Measurements from ENCODE around the gene FAM20C. TPM values are rescaled to one million over a fixed set of nuclear protein-coding genes. Genes with fewer than 3 reads are reported as not detected.
"Not testable (repeated sequence)": the region's sequence is repeated elsewhere in the genome, so short reads cannot be mapped to it uniquely, and the experiment has no call there.

The FAM20C gene
- total and polyA plus RNA-seq, 3 experiments from 2014 or later = 3.2 to 3.6 TPM; not detected in 1

- Mint-ChIP-seq H3K36me3 (no peaks in the 10 kb centered on the region), H3K9me3 (peaks cover 0 to 4% (median 2%) of the 10 kb centered on the region in 5 donors)
- POLR2A ChIA-PET = no interaction called here
These were observed 67.5 kb downstream of the FAM20C start for GRCh38 chr7:259751-260405.

GRCh38 chr7:260441-261281 lies 68.3 kb downstream of the FAM20C start:
- no peaks in the 10 kb centered on the region for H3K36me3 ChIP-seq (ENCODE audit: insufficient read depth, low read length)
- CTCF ChIA-PET = interaction anchor here (0.6 kb wide), 1 partner anchor 16 kb away, joined by 3 read pairs; no protein-coding TSS in a partner anchor
- Mint-ChIP-seq H3K4me3 (no peak overlapping the region), H3K27ac (no peak overlapping the region), H3K4me1 (peaks cover 3 to 4% (median 3%) of the 10 kb centered on the region in 3 donors), H3K27me3 (peaks cover 0 to under 1% of the 10 kb centered on the region in 2 donors), H3K9me3 (peaks cover 0 to 4% (median 2%) of the 10 kb centered on the region in 5 donors), H3K36me3 (no peaks in the 10 kb centered on the region)
- POLR2A ChIA-PET = no interaction called here
- H3K27ac ChIP-seq (ENCODE audit: low read depth, low read length) = no peak overlapping the region
- no peaks in the 10 kb centered on the region for H3K27me3 ChIP-seq (ENCODE audit: insufficient read depth, low read length, poor library complexity, severe bottlenecking)
- H3K4me3 ChIP-seq (ENCODE audit: low read length) = no peak overlapping the region
- peak in 1 of 5 donors; percentile 41 for DNase-seq
- H3K9me3 ChIP-seq (ENCODE audit: low read length) = no peaks in the 10 kb centered on the region
- H3K4me1 ChIP-seq (ENCODE audit: insufficient read depth, low read length) = no peaks in the 10 kb centered on the region

More at GRCh38 chr7:259751-260405, 67.5 kb downstream of the FAM20C start:
- CTCF ChIA-PET = no interaction called here
- no peaks in the 10 kb centered on the region for H3K9me3 ChIP-seq (ENCODE audit: low read length)
- no peaks in the 10 kb centered on the region for H3K27me3 ChIP-seq (ENCODE audit: insufficient read depth, low read length, poor library complexity, severe bottlenecking)
- peak in 1 of 5 donors; percentile 36 for DNase-seq
- H3K36me3 ChIP-seq (ENCODE audit: insufficient read depth, low read length) = no peaks in the 10 kb centered on the region
- H3K4me1 ChIP-seq (ENCODE audit: insufficient read depth, low read length) = no peaks in the 10 kb centered on the region
- H3K27me3 Mint-ChIP-seq = no peaks in the 10 kb centered on the region
- H3K4me1 Mint-ChIP-seq = peaks cover 3 to 4% (median 3%) of the 10 kb centered on the region in 3 donors
- no peak overlapping the region for H3K4me3 Mint-ChIP-seq
- no peak overlapping the region for H3K4me3 ChIP-seq (ENCODE audit: low read length)
- no peak overlapping the region for H3K27ac Mint-ChIP-seq
- no peak overlapping the region for H3K27ac ChIP-seq (ENCODE audit: low read depth, low read length)

GRCh38 chr7:261341-262250 lies 69.2 kb downstream of the FAM20C start:
- Histone ChIP-seq H3K4me1 (ENCODE audit: insufficient read depth, low read length) (no peaks in the 10 kb centered on the region), H3K9me3 (ENCODE audit: low read length) (no peaks in the 10 kb centered on the region), H3K27me3 (ENCODE audit: insufficient read depth, low read length, poor library complexity, severe bottlenecking) (no peaks in the 10 kb centered on the region), H3K4me3 (ENCODE audit: low read length) (no peak overlapping the region), H3K27ac (ENCODE audit: low read depth, low read length) (no peak overlapping the region), H3K36me3 (ENCODE audit: insufficient read depth, low read length) (no peaks in the 10 kb centered on the region)
- no peak overlapping the region for H3K4me3 Mint-ChIP-seq
- CTCF ChIA-PET = interaction anchor here (0.6 kb wide), 1 partner anchor 15 kb away, joined by 3 read pairs; no protein-coding TSS in a partner anchor
- DNase-seq = peak in 1 of 5 donors; percentile 47
- no peaks in the 10 kb centered on the region for H3K36me3 Mint-ChIP-seq
- H3K27me3 Mint-ChIP-seq = peaks cover 0 to 2% of the 10 kb centered on the region in 2 donors
- peaks cover 0 to 4% (median 2%) of the 10 kb centered on the region in 5 donors for H3K9me3 Mint-ChIP-seq
- POLR2A ChIA-PET = no interaction called here
- peaks cover 3 to 4% (median 3%) of the 10 kb centered on the region in 3 donors for H3K4me1 Mint-ChIP-seq
- no peak overlapping the region for H3K27ac Mint-ChIP-seq

GRCh38 chr7:262251-262572 lies 69.8 kb downstream of the FAM20C start:
- Mint-ChIP-seq H3K36me3 (no peaks in the 10 kb centered on the region), H3K4me3 (peak overlapping the region in 1 of 7 donors; percentile 48), H3K27me3 (peaks cover 0 to 2% of the 10 kb centered on the region in 2 donors), H3K9me3 (peaks cover 0 to 4% (median 2%) of the 10 kb centered on the region in 5 donors), H3K27ac (peak overlapping the region in 1 of 8 donors; percentile 54), H3K4me1 (peaks cover 3 to 4% (median 3%) of the 10 kb centered on the region in 3 donors)
- no peaks in the 10 kb centered on the region for H3K4me1 ChIP-seq (ENCODE audit: insufficient read depth, low read length)
- no peaks in the 10 kb centered on the region for H3K36me3 ChIP-seq (ENCODE audit: insufficient read depth, low read length)
- DNase-seq = peak in 1 of 5 donors; percentile 37
- no peak overlapping the region for H3K27ac ChIP-seq (ENCODE audit: low read depth, low read length)
- no peaks in the 10 kb centered on the region for H3K9me3 ChIP-seq (ENCODE audit: low read length)
- H3K27me3 ChIP-seq (ENCODE audit: insufficient read depth, low read length, poor library complexity, severe bottlenecking) = no peaks in the 10 kb centered on the region
- ChIA-PET CTCF (no interaction called here), POLR2A (no interaction called here)
- H3K4me3 ChIP-seq (ENCODE audit: low read length) = no peak overlapping the region

- H3K4me1 ChIP-seq (ENCODE audit: insufficient read depth, low read length); H3K27ac ChIP-seq (ENCODE audit: low read depth, low read length); H3K27me3 Mint-ChIP-seq; H3K4me3 Mint-ChIP-seq; H3K9me3 Mint-ChIP-seq; H3K4me1 Mint-ChIP-seq; H3K27me3 ChIP-seq (ENCODE audit: insufficient read depth, low read length, poor library complexity, severe bottlenecking); H3K9me3 ChIP-seq (ENCODE audit: low read length); H3K4me3 ChIP-seq (ENCODE audit: low read length); H3K36me3 ChIP-seq (ENCODE audit: insufficient read depth, low read length); POLR2A ChIA-PET; CTCF ChIA-PET; H3K36me3 Mint-ChIP-seq: not testable (repeated sequence)
- peak in 3 of 5 donors; percentile 11 to 53 (median 38) for DNase-seq
- peak overlapping the region in 1 of 8 donors; percentile 54 for H3K27ac Mint-ChIP-seq
These were observed 70.4 kb downstream of the FAM20C start for GRCh38 chr7:262631-263311.

- H3K4me3 ChIP-seq (ENCODE audit: low read length); CTCF ChIA-PET; H3K9me3 ChIP-seq (ENCODE audit: low read length); H3K27ac ChIP-seq (ENCODE audit: low read depth, low read length); H3K27me3 ChIP-seq (ENCODE audit: insufficient read depth, low read length, poor library complexity, severe bottlenecking); H3K4me1 Mint-ChIP-seq; H3K36me3 ChIP-seq (ENCODE audit: insufficient read depth, low read length); H3K9me3 Mint-ChIP-seq; H3K27me3 Mint-ChIP-seq; H3K36me3 Mint-ChIP-seq; H3K4me3 Mint-ChIP-seq; H3K4me1 ChIP-seq (ENCODE audit: insufficient read depth, low read length); POLR2A ChIA-PET: not testable (repeated sequence)
- peak overlapping the region in 1 of 8 donors; percentile 11 for H3K27ac Mint-ChIP-seq
- peak; percentile 42 to 49 (median 45) for DNase-seq
These were observed 71.3 kb downstream of the FAM20C start for GRCh38 chr7:263483-264351.
